GM18526 (cell line): ENCODE data around the gene CGNL1.

Experiments
- POLR2A ChIP-seq: IDR thresholded peaks from 3 replicates; pipeline ENCODE4 v1.6.1; 2011; ENCODE audit not compliant: insufficient read length; ENCODE audit errors: extremely low read depth

The CGNL1 gene

DNA sequence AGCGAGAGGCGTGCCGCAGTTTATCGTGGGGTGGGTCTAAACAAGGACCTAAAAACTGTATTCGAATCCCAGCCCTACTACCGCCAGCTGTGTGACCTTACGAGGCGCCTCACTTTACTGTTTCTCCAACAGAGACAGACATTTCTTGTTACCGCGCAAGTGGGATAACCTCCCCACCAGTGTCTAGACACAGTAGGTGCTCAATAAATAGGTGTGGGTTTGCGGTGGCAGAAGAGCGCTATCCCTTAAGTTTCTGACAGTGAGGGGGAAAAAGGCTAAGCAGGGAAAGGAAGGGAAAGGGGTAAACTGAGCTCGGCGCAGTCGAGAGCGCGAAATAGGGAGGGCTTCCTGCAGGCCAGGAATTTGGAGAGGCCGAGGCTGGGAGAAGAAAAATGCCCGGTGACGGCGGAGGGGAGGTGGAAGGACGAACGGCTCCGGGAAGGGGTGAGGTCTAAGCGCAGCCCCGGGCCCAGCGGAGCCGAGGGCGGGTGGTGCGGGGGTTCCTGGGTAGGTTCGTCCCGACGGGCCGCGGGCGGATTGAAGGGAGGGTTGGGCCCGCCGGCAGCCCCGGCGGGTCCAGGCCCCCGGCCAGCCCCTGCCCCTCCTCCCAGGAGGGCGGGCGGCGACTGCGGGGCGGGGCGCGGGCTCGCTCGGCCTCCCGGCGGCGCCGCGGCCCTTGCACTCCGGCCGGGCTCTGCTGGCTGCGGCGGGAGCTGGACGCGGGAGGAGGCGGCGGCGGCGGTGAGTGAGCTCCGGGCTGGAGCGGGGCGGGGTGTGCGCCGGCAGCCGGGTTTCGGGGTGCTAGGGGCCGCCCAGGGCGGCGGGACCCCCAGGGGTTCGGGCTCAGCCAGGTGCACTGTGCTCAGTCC is at the start of gene CGNL1:
CGNL1 (plus strand) TSS at position 679 of the 869 bp plus-strand sequence. CDS start 61,495 bp downstream, outside the sequence.
- TF ChIP-seq POLR2A: no peak

DNA sequence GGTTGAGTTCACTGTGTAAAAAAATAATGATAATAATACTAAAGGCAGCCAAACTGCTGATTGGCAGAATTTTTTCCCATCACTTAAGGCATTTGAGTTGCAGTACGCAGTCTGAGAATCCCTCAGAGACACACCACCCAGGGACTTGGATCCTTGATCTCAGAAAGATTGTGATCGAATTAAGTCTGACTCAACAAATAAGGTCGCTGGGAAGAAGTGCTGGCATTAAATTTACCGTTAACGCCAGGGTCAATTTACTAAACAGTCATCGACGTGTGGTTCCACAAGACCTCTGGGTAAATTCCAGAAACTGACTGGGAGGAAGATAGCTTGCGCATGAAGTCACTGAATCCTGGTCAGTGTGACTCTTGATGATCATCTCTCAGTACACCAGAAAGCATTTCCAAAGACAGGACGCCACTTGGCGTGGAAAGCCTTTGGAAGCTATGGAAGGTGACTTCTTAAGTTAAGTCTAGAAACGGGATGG is 48.3 kb upstream of the CGNL1 start:
- TF ChIP-seq POLR2A: no peak

GRCh38 chr15:57328479-57328878 is 47.8 kb upstream of the CGNL1 start:
- TF ChIP-seq POLR2A: no peak

- TF ChIP-seq POLR2A: no peak
These were observed 47.4 kb upstream of the CGNL1 start for GRCh38 chr15:57328897-57329296.

- no peak for TF ChIP-seq POLR2A
These were observed 46.5 kb upstream of the CGNL1 start for GRCh38 chr15:57329582-57330367.

- no peak for TF ChIP-seq POLR2A
These were observed 45.5 kb upstream of the CGNL1 start for GRCh38 chr15:57330619-57331340.

GRCh38 chr15:57332326-57332725 is 44.0 kb upstream of the CGNL1 start:
- TF ChIP-seq POLR2A: no peak

GRCh38 chr15:57333487-57333886 is 42.8 kb upstream of the CGNL1 start:
- no peak for TF ChIP-seq POLR2A

- no peak for TF ChIP-seq POLR2A
These were observed 42.0 kb upstream of the CGNL1 start for GRCh38 chr15:57334257-57334656.

DNA sequence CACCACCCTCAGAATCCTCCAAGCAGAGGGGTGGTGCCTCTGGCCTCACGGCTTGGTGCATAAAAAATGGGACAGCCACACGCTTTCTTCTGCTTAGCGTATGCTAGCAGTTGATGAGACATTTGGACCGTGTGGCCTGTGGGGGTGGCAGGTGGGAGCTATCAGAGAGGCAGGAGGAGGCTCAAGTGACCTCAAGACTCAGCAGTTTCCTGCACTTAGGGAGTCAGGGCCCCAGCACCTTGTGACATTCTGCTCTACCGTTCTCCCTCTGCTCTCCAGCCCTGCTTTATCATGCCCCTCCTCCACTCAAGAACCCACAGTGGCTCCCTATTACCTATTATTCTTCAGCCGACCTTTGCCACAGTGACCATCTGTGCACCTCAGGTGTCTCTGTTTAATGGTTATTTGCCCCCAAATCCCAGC is 41.0 kb upstream of the CGNL1 start:
- no peak for TF ChIP-seq POLR2A

GRCh38 chr15:57335719-57336118 is 40.6 kb upstream of the CGNL1 start:
- TF ChIP-seq POLR2A: no peak

- TF ChIP-seq POLR2A: no peak
These were observed 38.4 kb upstream of the CGNL1 start for GRCh38 chr15:57337868-57338411.

- TF ChIP-seq POLR2A: no peak
These were observed 37.0 kb upstream of the CGNL1 start for GRCh38 chr15:57339321-57339720.

DNA sequence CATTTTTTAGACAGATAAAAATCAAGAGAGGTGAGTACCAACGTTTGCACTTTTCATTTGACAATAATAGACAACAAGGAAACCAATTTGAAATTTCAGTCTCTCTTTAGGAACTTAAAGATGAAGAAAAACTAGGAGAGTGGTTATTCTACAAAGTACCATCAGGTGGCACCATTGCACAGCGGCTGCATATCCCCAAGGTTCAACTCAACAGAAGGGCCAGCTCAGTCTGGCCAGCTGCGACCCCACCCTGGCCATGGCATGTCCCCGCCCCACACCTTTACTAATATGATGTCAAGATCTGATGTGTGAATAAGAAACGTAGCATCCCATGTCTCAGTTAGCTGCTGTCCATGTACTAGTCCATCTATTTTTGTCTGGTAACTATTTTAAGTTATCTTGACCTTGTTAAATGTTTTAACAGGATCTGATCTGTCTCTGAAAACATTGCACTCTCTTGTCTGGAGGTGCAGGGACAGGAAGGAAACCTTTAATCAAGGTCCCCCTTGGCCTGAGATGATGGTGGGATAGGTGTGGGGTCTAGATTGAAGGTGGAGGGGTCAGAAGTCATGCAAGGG is 35.5 kb upstream of the CGNL1 start:
- no peak for TF ChIP-seq POLR2A

DNA sequence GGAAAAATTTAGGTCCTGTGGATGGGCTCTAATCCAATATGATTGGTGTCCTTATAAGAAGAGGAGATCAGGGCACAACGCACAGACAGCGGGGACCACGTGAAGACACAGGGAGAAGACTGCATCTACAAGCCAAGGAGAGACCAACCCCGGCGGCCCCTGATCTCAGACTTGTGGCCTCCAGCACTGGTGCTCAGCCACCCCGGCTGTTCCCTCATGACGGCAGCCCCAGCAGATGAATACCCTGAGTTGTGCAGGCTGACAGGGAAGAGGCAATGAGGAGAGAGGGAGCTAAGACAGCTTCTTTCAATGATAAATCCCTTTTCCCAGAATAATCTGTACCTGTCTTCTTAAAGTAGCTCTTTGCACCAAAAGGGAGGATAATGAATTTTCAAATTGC is 33.3 kb upstream of the CGNL1 start:
- no peak for TF ChIP-seq POLR2A

GRCh38 chr15:57343498-57343897 is 32.8 kb upstream of the CGNL1 start:
- TF ChIP-seq POLR2A: no peak
